WTC11 (cell line): ENCODE data around the gene PLEKHF1.

ENCODE experiments used
- CTCF ChIP-seq: fragments of 200-600 bp; IDR thresholded peaks from 2 replicates; pipeline ENCODE4 v1.8.0; 2022; ENCODE audit warnings: antibody characterized with exemption
- PREB ChIP-seq: sonication (generic); formaldehyde crosslinking; IDR thresholded peaks from 2 replicates; pipeline ENCODE4 v1.8.1; 2022; ENCODE audit warnings: mild to moderate bottlenecking, missing genetic modification reagents, moderate library complexity, borderline replicate concordance

GRCh38 chr19:29696565-29696846, 31.2 kb downstream of the PLEKHF1 start:
- TF ChIP-seq CTCF (no peak), PREB (CRISPR knock-in tag) (no peak)
